Stimulated activated CD4-positive, alpha-beta T cell treated with anti-CD3 and anti-CD28 coated beads, Interleukin-2, amount 100 ng/mL, for 24 hours (primary cell): Measurements from ENCODE around the gene PDZK1.
"Not testable (repeated sequence)": the region's sequence is repeated elsewhere in the genome, so short reads cannot be mapped to it uniquely, and the experiment has no call there.

ENCODE experiments used
- DNase-seq, 2 donors: peaks; one replicate each; pipeline ENCODE4 v3.0.0-alpha.2; 2020

Gene PDZK1

GRCh38 chr1:145656245-145656943, 50.8 kb downstream of the PDZK1 start:
- DNase-seq = peak in 1 of 2 donors; percentile 2

GRCh38 chr1:145643990-145644389, 63.2 kb downstream of the PDZK1 start:
- DNase-seq = not testable (repeated sequence)

- not testable (repeated sequence) for DNase-seq
Measured at GRCh38 chr1:145641886-145642285, 65.3 kb downstream of the PDZK1 start.

- not testable (repeated sequence) for DNase-seq
Measured at GRCh38 chr1:145636237-145636636, 70.9 kb downstream of the PDZK1 start.

- DNase-seq = not testable (repeated sequence)
Measured at GRCh38 chr1:145622177-145622576, 85.0 kb downstream of the PDZK1 start.
